WERI-Rb-1 (cell line): ENCODE measurements around the gene TMEM132A.

Source experiments
- DNase-seq: peaks from one replicate; pipeline ENCODE4 v3.0.0-alpha.2; 2020
- H3K27ac ChIP-seq: fragments of 250-450 bp; sonication (Bioruptor Pico); 2 replicates; pipeline ENCODE4 v1.5.1; 2020; ENCODE audit warnings: mild to moderate bottlenecking, moderate library complexity
- H3K27me3 ChIP-seq: fragments of 250-450 bp; sonication (Bioruptor Pico); 2 replicates; pipeline ENCODE4 v1.5.1; 2021; ENCODE audit warnings: mild to moderate bottlenecking, low read depth, moderate library complexity; ENCODE audit not compliant: insufficient read depth, severe bottlenecking
- H3K36me3 ChIP-seq: fragments of 250-450 bp; sonication (Bioruptor Pico); 2 replicates; pipeline ENCODE4 v1.5.1; 2020; ENCODE audit warnings: mild to moderate bottlenecking, moderate library complexity
- H3K4me3 ChIP-seq: 2 replicates; pipeline ENCODE4 v1.5.1; 2011; ENCODE audit warnings: low read depth, mild to moderate bottlenecking, control low read depth, low read length
- H3K9me3 ChIP-seq: fragments of 250-450 bp; sonication (Bioruptor Pico); 2 replicates; pipeline ENCODE4 v1.5.1; 2021; ENCODE audit warnings: mild to moderate bottlenecking, moderate library complexity; ENCODE audit not compliant: severe bottlenecking
- CTCF ChIP-seq: IDR thresholded peaks from 2 replicates; pipeline ENCODE4 v1.5.1; 2011; ENCODE audit warnings: low read depth, mild to moderate bottlenecking, control low read depth, inconsistent platforms, low read length

TMEM132A gene

GRCh38 chr11:60937144-60937527 lies 12.9 kb downstream of the TMEM132A start:
- DNase-seq: no peak
- TF ChIP-seq CTCF: no peak
- Histone ChIP-seq H3K36me3 (peaks cover 37% of the 10 kb centered on the region), H3K9me3 (no peaks in the 10 kb centered on the region), H3K27ac (no peak overlapping the region), H3K27me3 (no peaks in the 10 kb centered on the region), H3K4me3 (no peak overlapping the region)

- no peak overlapping the region for H3K27ac ChIP-seq
- DNase-seq: no peak
- peaks cover 30% of the 10 kb centered on the region for H3K36me3 ChIP-seq
- no peaks in the 10 kb centered on the region for H3K27me3 ChIP-seq
- no peaks in the 10 kb centered on the region for H3K9me3 ChIP-seq
- TF ChIP-seq CTCF: no peak
- no peak overlapping the region for H3K4me3 ChIP-seq
Measured at GRCh38 chr11:60937811-60938210, 13.6 kb downstream of the TMEM132A start.

- H3K27ac ChIP-seq: no peak overlapping the region
- no peak overlapping the region for H3K4me3 ChIP-seq
- DNase-seq: no peak
- H3K9me3 ChIP-seq: no peaks in the 10 kb centered on the region
- H3K36me3 ChIP-seq: peaks cover 26% of the 10 kb centered on the region
- no peak for TF ChIP-seq CTCF
- no peaks in the 10 kb centered on the region for H3K27me3 ChIP-seq
Measured at GRCh38 chr11:60938500-60938899, 14.2 kb downstream of the TMEM132A start.

- Histone ChIP-seq H3K27ac (no peak overlapping the region), H3K9me3 (no peaks in the 10 kb centered on the region), H3K27me3 (no peaks in the 10 kb centered on the region), H3K4me3 (no peak overlapping the region), H3K36me3 (peaks cover 18% of the 10 kb centered on the region)
- no peak for DNase-seq
- TF ChIP-seq CTCF: no peak
Measured at GRCh38 chr11:60939301-60939700, 15.0 kb downstream of the TMEM132A start.

GRCh38 chr11:60939855-60940254 lies 15.6 kb downstream of the TMEM132A start:
- peaks cover 12% of the 10 kb centered on the region for H3K36me3 ChIP-seq
- DNase-seq: no peak
- H3K27ac ChIP-seq: no peak overlapping the region
- no peak for TF ChIP-seq CTCF
- H3K4me3 ChIP-seq: no peak overlapping the region
- H3K27me3 ChIP-seq: no peaks in the 10 kb centered on the region
- H3K9me3 ChIP-seq: no peaks in the 10 kb centered on the region

- no peak for TF ChIP-seq CTCF
- Histone ChIP-seq H3K9me3 (no peaks in the 10 kb centered on the region), H3K27me3 (no peaks in the 10 kb centered on the region), H3K27ac (no peak overlapping the region), H3K36me3 (no peaks in the 10 kb centered on the region; the same call in 1 of the 2 replicates), H3K4me3 (no peak overlapping the region)
- no peak for DNase-seq
Measured at GRCh38 chr11:60941371-60942119, 17.3 kb downstream of the TMEM132A start.
